Panc1 (cell line): ENCODE results near the gene LMAN2.

ENCODE experiments used
- CTCF ChIP-seq: fragments of 450-650 bp; IDR thresholded peaks from 2 replicates; pipeline ENCODE4 v1.5.1; 2017; ENCODE audit warnings: mild to moderate bottlenecking
- POLR2AphosphoS5 ChIP-seq: IDR thresholded peaks from 2 replicates; pipeline ENCODE4 v1.6.1; 2012; ENCODE audit warnings: mild to moderate bottlenecking, low read depth, low read length, moderate library complexity
- REST ChIP-seq, 2 experiments: IDR thresholded peaks; 2 replicates each; pipeline ENCODE4 v1.6.1; 2011 to 2012; ENCODE audit warnings: low read depth in 2 of 2, control low read depth in 1 of 2, low read length in 1 of 2, mild to moderate bottlenecking in 1 of 2, moderate library complexity in 1 of 2; ENCODE audit not compliant: insufficient read depth in 1 of 2

- TF ChIP-seq REST (IDR thresholded peaks at IDR 0.05; ENCODE audit: insufficient read depth in 1 of 2, low read depth in 2 of 2, low read length in 1 of 2) (no peak), CTCF (no peak), POLR2AphosphoS5 (no peak)
Observed at GRCh38 chr5:177325868-177326381, 25.5 kb downstream of the LMAN2 start.
